Measurements from ENCODE around the gene SEMA6A.
A peak's percentile ranks its signal among the peaks of the same experiment; 100 is the strongest.

The SEMA6A gene

DNA sequence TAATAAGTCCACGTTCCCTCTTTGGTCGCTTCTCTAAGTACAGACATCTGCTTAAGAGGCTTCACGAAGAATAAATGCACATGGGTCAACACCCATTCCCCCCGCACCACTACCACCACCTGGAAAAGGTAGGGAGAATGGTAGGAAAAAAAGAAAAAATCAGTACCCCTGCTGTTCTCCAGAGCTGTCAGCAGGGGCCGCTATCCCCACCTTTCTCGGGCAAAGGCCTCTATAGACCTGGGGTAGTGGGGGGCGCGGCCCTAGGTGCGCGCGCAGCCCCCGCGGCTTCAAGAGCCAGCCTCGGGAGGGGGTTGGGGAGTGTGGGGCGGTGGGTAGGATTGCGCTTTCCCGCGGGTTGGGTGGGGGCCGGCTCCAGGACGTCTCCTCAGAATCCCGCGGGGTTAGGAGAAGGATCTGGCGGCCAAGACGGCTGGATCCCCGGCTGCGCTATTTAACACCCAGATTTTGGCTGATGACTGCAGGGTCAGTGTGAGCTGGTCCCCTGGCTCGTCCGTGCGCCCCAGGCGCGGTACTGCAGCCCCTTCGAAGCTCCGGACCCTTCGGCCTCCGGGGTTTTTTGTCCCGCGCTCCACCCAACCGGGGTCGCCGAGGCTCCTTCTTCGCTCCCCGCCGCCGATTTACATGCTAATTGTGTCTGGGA, 1.6 kb upstream of the SEMA6A start:
- peak; percentile 19 to 48 for ATAC-seq

DNA sequence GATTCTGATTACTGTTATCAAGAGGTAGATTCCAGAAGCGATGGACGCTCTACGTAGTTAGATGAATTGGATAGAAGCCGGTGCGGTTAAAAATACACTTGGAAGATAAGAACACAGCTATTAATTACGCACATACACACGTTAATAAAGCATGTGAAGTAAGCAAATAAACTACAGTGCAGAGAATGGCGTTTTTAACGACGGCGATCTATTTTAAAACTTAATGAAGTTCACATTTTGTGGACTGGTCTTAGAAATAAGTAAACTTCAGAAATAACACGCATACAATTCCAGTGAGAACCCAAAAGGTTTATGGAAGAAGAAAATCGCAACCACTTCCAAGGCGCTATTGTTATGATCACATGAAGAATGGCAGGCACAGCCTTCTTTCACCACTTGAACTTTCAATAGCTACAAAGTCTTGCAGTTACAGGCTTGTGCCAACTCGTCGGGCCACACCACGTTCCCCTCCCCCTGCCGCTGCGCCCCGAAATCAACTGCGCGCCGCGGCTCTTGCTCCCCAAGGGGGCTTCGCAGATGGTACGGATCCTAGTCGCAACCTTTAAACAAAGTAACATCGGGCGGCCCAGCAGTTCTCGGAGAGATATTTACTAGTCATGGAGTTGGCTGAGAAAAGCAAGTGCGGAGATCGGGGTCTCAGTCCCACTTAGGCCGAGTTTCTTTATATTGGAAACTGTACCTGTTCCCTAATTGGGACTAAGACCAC, 866 bp upstream of the SEMA6A start:
- no peak for ATAC-seq

DNA sequence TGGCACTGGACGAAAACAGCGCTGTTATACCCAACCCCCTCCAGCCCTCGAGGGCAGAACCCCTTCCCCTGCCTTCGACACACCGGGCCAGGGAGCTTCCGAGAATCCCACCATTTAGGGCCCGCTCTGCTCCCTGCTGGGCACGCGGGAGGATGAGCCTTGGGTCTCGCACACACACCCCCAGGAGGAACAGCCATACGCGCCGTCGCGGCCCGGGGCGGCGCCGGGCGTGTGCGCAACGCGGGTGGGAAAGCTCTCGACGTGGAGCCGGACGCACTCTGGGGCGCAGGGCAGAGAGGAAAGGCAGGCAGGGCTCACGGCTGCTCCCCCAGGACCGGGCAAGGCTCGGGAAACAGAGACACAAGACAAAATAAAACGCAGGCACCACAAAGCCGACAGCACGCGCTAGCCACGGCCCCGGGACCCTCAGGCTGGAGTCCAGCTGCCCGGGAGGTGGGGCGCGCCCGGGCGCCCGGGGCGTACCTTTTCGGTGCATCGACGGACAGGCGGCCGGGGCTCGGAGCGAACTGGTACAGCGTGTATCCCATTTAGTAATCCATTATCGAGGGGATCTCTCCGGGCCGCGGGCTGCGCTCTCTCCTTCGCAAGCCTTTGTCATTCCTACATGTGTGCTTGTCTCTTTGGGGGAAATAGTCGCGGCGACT, 789 bp downstream of the SEMA6A start:
- ATAC-seq, result no peak

DNA sequence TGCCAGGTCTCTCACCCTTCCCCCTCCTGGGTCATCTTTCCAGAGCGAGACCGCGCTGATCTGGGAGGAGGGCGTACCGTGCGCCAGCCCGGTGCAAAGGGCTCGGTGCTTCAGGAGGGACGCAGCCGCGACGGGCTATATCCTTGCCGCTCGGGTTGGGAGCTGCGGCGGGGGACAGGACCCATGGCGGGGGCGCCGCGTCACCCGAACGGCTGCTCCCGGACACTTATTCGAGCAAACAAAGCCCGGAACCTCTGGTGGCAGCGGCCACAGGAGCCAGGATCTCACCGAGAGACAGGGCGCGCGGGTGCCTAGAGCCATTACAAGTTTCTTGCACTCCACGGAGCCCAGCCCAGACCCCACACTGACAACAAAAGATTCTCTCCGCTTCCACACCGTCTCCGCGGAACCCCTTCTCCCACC, 1.3 kb downstream of the SEMA6A start:
- ATAC-seq, result no peak

DNA sequence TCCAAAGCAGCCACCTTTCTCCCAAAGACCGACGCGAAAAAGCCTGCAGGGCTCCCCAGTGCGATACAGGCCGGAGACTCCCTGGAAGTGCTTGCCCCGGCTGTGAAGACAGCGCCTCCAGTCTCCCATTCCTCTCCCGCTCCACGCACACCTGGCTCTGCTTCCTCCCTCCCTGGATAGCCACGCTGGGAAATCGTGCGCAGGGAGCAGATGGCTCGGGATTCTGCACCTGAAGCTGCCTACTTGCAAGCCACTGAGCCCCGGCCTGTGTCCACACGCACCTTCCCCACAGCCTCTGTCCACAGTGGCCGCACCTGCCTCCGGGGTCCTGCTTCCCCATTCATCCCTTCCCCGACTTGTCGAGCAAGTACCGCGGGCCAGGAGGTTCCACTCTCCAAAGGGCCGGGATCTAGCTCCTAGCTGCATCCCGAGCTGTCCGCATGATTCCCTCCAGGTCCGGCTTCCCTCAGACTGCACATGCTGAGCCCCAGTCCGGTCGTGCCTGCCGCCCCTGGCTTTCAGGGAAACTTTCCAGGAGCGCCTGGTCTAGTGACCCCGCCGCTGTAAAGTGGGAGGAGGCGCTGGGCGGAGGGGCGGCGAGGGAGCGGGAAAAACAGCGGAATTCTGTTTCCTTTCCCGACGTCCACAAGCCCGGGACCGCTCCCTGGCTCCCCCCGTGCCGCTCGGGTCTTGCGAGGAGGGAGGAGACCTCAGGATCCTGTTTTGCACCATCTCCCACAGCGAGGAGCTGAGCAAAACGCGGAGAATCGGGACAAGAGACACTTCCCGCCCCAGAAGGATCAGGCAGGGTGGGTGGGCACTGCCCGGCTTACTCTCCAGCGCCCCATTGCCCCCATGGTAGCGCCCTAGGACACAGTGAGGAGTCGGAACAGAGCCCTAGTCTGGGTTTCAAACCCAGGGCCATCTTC, 2.0 kb downstream of the SEMA6A start:
- no peak for ATAC-seq

DNA sequence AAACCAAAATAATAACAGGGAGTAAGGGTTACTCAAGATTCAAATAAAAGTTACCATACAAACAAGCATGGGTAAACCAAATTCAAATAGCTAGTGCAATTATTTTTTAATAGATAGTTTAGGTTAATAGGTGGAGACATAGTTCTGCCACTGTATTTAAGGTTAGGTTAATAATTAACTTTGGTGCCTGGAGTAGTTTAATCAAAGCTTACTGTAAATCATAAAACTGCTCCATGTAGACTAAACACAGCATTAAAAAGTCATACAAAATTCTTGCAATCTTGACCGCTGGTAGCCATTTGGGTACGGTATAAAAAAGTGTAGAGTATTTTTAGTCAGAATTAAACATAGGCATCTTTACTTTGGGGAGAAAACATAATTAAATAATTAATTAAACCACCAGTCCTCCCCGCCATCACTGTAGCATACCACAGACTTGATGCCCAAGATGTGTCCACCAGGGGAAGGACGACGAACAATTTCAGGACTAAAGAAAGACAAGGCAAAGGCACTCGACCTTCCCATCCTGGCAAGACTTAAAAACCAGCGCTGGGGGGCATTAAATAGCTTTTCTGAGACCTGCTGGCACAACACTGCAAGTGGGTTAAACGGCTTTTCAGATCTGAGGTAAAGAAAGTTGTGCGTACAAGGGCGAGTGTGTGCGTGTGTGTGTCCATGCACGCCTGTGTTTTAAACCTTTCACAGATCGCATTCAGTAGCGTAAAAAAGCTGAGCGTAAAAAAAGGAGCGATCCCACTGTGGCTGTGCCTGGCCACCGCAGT, 2.9 kb downstream of the SEMA6A start:
- no peak for ATAC-seq

DNA sequence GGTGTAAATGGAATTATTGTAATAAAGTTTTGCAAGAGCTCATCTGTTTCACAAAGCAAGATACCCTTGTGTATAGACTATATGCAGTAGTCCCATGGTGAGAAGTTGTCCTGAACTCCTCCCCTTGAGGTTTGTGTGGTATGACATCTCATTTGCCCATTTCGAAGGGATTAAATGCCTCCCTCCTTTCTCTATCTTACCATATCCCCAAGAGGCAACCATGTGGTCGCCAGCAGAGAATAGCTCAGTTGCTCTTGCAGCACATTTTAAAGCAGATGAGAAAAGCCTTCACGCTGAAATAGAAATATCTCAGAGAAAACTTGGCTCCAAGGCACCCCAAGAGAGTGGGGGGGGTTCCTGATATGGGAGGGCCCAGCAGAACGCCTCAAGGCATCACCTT, 4.6 kb downstream of the SEMA6A start:
- no peak for ATAC-seq

DNA sequence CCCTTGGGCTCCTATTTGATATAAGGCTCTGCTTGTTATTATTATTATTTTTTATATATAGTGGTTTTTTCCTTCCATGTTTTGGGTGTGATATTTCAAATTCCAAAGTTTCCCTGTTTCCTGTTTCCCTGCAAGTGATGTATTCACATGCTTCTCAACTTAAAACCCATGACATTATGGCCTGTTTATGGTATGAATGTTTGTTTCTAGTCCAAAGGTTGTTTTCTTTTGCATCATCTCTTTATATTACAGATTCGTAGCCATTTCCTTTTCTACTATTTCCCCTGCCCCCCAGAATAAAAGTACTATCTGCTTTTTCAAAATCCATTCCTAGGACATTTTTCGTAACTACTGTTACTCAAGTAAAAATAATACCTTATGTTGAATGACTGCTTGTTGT, 7.5 kb downstream of the SEMA6A start:
- ATAC-seq, result no peak

DNA sequence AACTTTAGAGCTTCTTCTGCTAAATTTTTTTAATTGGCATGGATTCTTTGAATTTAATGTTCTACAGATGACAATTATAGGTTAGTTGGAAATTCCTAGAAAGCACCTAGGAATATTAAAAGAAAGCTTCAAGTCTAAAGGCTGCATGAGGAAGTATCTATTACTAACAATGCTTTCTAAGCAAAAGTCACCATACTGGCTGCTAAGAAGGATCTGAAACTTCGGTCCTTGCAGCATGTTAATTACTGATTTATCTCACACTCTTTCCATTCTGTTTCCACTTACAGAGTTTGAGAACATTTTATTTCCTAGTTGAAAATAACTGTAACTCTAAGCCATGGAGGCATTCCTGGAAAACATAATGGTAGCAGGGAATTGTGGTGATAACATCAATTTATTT, 8.4 kb downstream of the SEMA6A start:
- ATAC-seq, result no peak

DNA sequence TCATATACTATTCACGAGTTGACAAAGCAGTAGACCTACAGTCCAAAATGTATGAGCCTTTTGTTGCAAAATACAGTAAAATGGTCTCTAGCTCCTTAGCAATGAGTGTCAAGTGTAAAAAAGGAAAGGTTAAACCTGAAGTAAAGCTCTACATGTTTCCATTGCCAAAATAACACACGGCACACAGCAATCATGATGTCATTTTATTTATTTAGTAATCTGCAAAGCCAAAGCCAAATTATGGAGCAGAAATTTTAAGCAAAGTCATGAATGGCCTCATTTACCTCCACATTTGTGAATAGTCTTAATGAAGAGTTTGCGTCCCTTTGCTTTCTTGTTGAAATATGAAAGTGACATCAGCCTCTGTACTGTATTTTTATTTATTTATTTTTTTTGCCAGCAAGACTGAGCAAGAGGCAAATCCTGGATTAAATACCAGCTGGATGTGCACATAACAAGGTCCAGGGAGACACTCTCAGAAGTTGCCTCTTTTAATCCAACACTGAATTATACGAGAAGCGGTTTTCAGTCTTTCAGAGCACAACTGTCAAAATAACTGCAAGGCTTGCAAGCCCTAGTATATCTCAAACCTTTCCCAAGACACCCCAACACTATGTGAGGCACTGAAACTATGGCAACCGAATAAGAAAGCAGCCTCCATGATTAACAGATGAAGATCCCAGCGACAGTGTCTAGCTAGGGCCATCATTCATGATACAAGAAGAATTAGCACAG, 9.7 kb downstream of the SEMA6A start:
- no peak for ATAC-seq

DNA sequence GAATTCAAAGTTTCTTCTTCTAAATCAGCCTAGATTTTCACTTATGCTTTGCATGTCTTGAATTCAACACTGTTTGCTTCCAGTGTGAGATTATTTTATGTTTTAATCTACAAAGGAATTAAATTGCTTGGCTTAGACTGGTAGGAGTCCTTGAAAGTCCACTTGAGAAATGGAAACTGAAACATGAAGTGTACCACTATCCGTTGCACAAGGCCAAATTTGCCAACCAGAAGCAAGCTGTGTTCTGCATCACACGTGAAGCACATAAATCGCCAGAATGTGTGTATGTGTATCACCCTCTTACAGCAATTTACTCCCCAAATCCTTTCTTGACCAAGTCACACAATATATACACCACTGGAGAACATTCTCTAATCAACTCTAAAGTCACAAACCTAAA, 10.3 kb downstream of the SEMA6A start:
- no peak for ATAC-seq

DNA sequence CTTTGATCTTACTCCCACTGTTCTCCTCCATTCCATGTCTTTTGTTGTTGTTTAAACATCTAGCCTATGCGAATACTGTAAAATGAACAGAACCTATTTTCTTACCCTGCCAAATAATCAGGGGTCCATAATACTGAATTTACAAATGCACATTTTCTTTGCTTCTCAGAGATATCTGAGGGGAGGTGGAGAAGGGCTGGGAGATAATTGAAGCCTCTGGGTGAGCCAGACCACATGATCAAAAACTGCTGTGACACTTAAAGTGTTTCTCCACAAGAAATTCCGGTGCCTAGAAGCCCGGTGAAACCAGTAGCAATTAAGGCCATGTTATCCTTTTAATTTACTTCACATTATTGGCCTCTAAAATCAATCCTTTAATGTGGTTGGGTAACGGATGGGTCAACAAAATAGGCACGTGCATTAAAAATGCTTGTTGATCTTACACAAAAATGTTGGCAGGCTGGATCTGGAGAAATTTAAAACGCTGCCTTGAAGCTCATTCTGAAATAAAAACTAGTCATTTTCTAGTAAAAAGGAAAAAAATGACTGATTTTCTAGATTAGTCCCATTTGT, 10.8 kb downstream of the SEMA6A start:
- ATAC-seq, result no peak

DNA sequence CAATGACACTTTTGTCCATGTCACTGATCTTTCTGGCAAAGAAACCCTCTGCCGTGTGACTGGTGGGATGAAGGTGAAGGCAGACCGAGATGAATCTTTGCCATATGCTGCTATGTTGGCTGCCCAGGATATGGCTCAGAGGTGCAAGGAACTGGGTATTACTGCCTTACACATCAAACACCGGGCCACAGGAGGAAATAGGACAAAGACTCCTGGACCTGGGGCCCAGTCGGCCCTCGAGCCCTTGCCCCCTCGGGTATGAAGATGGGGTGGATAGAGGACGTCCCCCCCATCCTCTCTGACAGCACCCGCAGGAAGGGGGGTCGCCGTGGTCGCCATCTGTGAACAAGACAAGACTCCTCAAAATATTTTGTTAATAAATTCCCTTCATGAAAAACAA, 12.0 kb downstream of the SEMA6A start:
- ATAC-seq, result no peak

DNA sequence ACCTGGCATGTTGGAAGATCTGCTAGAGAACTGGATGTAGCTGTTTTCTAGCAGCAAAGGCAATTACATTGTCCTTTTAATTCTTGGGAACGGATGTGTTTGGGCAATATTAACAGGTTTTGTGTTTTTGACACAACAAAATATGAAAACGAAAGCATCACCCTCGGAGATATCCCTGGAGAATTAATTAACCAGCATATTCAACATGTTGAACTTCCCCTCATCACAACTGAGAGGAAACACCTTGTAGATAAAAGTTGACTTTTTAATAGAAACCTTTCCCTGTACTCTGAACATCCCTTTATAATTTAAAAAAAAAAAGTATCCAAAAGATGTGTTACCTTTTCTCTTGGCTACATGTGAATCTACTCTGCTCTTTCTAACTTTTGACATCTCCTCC, 13.0 kb downstream of the SEMA6A start:
- no peak for ATAC-seq

DNA sequence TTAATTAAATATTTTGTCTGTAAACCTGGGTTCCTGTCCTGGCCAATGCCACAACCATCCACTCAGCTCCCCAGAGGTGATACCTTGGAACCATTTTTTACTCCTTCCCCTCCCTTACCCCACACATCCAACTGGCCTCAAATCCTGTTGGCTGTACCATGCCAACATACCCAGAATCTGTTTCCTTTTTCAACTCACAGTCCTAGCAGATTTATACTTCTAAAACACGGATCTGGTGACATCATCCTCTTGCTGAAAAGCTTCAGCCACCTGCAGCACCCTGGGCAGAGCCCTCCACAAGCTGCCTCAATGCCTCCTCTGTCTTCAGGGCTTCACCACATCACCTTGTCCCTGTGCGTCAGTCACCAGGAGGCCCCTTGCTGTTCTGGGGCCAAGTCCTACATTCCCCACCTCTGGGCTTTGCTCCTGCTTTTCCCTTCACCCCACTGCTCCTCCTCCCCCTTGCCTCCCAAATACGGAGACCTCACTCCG, 14.9 kb downstream of the SEMA6A start:
- ATAC-seq, result no peak

DNA sequence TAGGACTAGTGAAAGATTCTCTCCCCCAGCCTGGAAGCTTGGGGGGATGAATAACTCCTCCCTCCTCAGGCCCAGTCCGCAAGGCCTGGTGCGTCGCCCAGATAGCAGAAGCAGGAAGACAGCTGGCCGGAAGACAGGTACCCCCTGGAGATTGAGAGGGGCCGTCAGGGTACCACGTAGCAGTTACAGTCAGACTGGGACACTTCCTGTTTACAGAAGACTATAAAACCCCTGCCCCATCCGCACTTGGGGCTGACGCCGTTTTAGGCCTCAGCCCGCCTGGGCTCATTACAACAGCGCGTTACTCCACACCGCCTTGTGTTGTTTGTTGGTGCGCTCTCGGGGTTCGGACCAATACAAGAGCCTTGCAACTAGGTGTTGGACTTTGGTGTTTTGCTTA, 15.4 kb downstream of the SEMA6A start:
- no peak for ATAC-seq

DNA sequence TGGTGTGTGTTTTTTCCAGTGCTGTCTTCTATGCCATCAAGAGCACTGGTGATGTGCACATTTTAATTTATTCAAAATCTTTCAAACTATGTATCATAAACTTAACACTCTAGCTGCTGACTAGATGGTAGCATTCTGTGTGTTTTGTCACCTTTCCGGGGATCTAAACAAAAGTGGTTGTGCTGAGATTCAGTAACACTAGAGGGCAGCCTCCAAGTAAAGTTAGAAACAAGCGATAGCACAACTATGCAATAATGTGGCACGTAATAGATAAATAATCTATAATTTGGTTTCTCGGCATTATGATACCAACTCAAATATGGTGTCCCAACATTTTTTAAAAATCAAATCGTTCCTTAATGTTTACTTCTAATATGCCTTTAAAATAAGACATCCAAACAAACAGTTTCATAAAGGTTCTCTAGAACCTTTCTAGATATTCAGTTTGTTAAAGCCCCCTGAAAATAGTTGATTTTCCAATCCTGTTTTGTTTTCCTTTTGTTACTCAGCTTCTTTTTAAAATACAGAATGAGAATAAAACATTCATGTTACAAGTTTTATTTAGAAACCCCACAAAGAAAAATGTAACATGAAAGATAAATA, 16.9 kb downstream of the SEMA6A start:
- no peak for ATAC-seq

DNA sequence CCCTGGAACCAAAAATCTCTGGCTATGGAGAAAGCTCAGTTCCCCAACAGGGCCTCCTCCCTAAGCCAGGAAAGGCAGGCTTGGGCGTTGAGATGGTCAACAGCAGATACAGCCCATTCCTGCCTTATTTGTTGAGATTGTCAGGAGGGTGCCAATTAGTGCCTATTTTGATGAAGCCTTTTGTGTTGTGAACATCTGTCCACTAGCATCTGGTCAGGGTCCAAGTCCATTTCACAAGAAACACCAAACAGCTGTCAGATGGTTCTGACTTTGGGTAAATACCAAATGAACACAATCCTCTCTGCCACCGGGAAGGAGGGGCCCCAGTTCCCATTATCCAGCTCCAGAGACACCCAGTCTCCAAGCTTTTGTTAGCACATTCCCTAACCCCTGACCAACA, 19.9 kb downstream of the SEMA6A start:
- ATAC-seq, result no peak

DNA sequence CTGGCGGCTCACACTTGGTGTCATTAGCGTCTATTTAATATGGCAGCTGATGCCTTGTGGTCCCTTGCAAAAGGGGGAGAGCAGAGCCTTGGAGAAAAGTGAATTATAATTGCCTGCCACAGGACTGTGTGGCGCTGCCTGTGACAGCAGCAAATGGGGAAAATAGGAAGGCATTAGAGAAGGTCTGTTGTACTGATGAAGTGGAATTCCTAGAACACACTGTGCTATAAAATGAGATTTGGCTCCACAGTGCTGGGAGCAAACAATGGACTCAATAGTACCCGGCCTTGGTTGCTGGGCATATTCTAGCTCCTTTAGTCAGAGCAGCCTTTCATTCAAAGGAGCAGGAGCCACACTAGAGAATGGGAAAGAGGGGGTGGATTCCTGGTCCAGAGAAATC, 21.3 kb downstream of the SEMA6A start:
- no peak for ATAC-seq

DNA sequence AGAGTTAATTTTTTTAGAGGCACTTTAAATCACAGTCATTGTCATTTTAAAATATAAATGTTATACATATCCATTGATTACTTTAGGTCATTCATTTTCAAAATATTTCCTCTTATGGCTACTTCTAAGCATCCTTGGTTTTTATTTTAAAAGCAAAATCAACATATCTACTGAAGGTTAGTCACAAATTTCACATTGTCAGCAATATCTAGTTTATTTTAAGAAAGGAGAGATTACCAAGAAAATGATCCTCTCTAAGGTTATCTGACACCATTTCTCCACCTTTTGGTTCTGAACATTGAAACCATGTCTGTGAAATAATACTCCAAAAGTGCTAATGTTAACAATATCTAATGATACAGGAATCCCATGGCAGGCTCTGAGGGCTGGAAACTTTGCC, 24.5 kb downstream of the SEMA6A start:
- ATAC-seq, result no peak

DNA sequence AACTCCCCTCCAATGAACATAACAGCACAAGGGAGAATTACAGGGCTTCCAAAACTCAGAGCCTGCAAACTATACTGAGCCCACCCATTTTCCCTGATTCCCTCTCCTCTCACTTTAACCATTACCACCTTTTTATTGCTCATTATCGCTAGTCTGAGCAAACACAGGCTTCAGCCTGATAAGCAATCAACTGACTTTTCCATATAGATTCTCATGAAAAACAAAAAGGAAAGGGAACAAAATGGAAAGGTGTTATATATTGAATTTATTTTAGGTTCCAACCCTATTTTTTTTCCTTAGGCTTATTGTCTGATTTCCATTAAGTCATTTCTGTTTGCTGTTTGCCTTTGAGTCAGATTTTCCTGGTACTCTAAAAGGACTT, 27.9 kb downstream of the SEMA6A start:
- ATAC-seq, result no peak
